OCI-LY1 (cell line): ENCODE measurements around the gene KCNN3.
"Not testable (repeated sequence)": the region's sequence is repeated elsewhere in the genome, so short reads cannot be mapped to it uniquely, and the experiment has no call there.

ENCODE experiments used
- EZH2 ChIP-seq: fragments of 200-600 bp; sonication (generic), shearing (Covaris generic); IDR thresholded peaks from 2 replicates; pipeline ENCODE4 v1.8.0; 2017; ENCODE audit warnings: borderline replicate concordance, mixed run types, mild to moderate bottlenecking, antibody characterized with exemption, low read length, moderate library complexity, mixed read lengths
- TF ChIP-seq, protein P1 (sequence below): fragments of 200-600 bp; sonication (generic), shearing (Covaris generic); IDR thresholded peaks from 2 replicates; pipeline ENCODE4 v1.5.1; 2017; ENCODE audit warnings: mild to moderate bottlenecking, antibody characterized with exemption, low read length, moderate library complexity, mixed read lengths

DNA sequence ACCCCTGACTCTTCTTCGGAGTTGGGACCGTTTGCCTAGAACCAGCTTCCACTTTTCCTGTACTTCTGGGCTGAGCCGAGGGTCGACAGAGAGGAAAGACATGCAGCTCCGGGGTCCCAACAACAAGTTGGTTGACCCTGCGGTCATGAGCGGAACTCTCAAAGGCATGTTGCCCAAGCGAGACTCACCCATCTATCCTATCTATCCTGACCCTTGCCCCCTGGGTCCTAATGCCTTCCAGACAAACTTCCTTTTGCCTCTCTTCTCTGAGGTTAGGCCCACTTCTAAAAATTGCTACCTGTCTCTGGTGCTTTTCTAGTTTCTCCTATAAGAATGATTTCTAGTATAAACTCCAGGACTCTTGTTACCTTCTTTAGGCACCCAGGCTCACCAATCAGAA, 197.8 kb downstream of the KCNN3 start:
- TF ChIP-seq, protein P1, sequence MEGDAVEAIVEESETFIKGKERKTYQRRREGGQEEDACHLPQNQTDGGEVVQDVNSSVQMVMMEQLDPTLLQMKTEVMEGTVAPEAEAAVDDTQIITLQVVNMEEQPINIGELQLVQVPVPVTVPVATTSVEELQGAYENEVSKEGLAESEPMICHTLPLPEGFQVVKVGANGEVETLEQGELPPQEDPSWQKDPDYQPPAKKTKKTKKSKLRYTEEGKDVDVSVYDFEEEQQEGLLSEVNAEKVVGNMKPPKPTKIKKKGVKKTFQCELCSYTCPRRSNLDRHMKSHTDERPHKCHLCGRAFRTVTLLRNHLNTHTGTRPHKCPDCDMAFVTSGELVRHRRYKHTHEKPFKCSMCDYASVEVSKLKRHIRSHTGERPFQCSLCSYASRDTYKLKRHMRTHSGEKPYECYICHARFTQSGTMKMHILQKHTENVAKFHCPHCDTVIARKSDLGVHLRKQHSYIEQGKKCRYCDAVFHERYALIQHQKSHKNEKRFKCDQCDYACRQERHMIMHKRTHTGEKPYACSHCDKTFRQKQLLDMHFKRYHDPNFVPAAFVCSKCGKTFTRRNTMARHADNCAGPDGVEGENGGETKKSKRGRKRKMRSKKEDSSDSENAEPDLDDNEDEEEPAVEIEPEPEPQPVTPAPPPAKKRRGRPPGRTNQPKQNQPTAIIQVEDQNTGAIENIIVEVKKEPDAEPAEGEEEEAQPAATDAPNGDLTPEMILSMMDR, result not testable (repeated sequence)
- not testable (repeated sequence) for TF ChIP-seq EZH2
